Spleen (tissue), 11 donors: ENCODE data around the gene CTDP1. TPM values are rescaled to one million over a fixed set of nuclear protein-coding genes. Genes with fewer than 3 reads are reported as not detected.

Source experiments
- DNase-seq: peaks from one replicate; pipeline ENCODE4 v3.0.0-alpha.2; 2020
- H3K27ac ChIP-seq, 8 donors: fragments of 200-600 bp; sonication (generic) in 7 of 8; 1 replicate in 4 of 8; 2 replicates in 4 of 8; pipeline versions ENCODE4 v1.5.0 to v1.8.0; 2016 to 2021; ENCODE audit warnings: inconsistent platforms in 4 of 8, mild to moderate bottlenecking in 4 of 8, moderate library complexity in 1 of 8
- H3K27me3 ChIP-seq, 7 donors: fragments of 200-600 bp; sonication (generic) in 6 of 7; replicated peaks in 1 of 7; 1 replicate in 4 of 7; 2 replicates in 3 of 7; pipeline versions ENCODE4 v1.5.0 to v1.8.0; 2016 to 2021; ENCODE audit warnings: inconsistent platforms in 3 of 7, mild to moderate bottlenecking in 1 of 7
- H3K36me3 ChIP-seq, 6 donors: fragments of 200-600 bp; sonication (generic) in 5 of 6; 1 replicate in 4 of 6; 2 replicates in 2 of 6; pipeline versions ENCODE4 v1.5.0 to v1.8.0; 2016 to 2021; ENCODE audit warnings: inconsistent platforms in 2 of 6
- H3K4me1 ChIP-seq, 6 donors: fragments of 200-600 bp; sonication (generic) in 5 of 6; 1 replicate in 3 of 6; 2 replicates in 3 of 6; pipeline versions ENCODE4 v1.5.0 to v1.8.0; 2016 to 2021; ENCODE audit warnings: inconsistent platforms in 3 of 6
- H3K4me3 ChIP-seq, 8 donors: fragments of 200-600 bp; sonication (generic) in 7 of 8; 1 replicate in 4 of 8; 2 replicates in 4 of 8; pipeline versions ENCODE4 v1.5.0 to v1.8.0; 2016 to 2021; ENCODE audit warnings: inconsistent platforms in 4 of 8, mild to moderate bottlenecking in 4 of 8, moderate library complexity in 2 of 8
- H3K9me3 ChIP-seq, 8 donors: fragments of 200-600 bp; sonication (generic) in 7 of 8; 1 replicate in 4 of 8; 2 replicates in 4 of 8; pipeline versions ENCODE4 v1.5.0 to v1.8.0; 2016 to 2021; ENCODE audit warnings: inconsistent platforms in 4 of 8
- POLR2A ChIP-seq, 3 donors: fragments of 450-650 bp; IDR thresholded peaks; one replicate each; pipeline ENCODE4 v1.5.1; 2017; ENCODE audit warnings: antibody characterized with exemption in 3 of 3, mild to moderate bottlenecking in 1 of 3
- POLR2AphosphoS5 ChIP-seq, 3 donors: sonication (generic); formaldehyde crosslinking; IDR thresholded peaks; one replicate each; pipeline ENCODE4 v1.5.1; 2017; ENCODE audit warnings: antibody characterized with exemption in 3 of 3
- whole genome bisulfite sequencing, 5 donors: extraction: QIAGEN DNeasy Blood & Tissue Kit in 3 of 5; methylation state at CpG; one replicate each; pipeline versions ENCODE4 v1.1.5 to v1.1.7; 2013 to 2018; 5-methylcytosine and 5-hydroxymethylcytosine counted together
- intact Hi-C: fragments of 100-400 bp; cut with DNase I; formaldehyde crosslinking; loops from one replicate; pipeline ENCODE4 v1.15.0; 2023; ENCODE audit warnings: low total_unique reads
- polyA plus RNA-seq, 3 donors: library from polyadenylated mRNA; stranded (reverse); fragments of 200-250 nt; gene quantifications; one replicate each; pipeline ENCODE4 v1.2.1, GENCODE V29; 2013
- total RNA-seq, 7 donors: library from RNA; depleted of rRNA in 3 of 7; stranded (reverse); fragments of >200 nt in 3 of 7; fragmentation: NEBNext Ultra II Directional in 4 of 7; extraction: Animal tissue kit (Norgen Biotek cat#: 25700) in 4 of 7; gene quantifications; one replicate each; pipeline versions ENCODE4 v1.1.0 to v1.2.1, GENCODE V29; 2016 to 2021
- TF ChIP-seq, protein P1 (sequence below), 11 experiments: fragments of 200-600 bp in 7 of 11; fragments of 450-650 bp in 4 of 11; sonication (generic) in 4 of 11; IDR thresholded peaks in 8 of 11; conservative IDR thresholded peaks in 3 of 11; 1 replicate in 7 of 11; 2 replicates in 4 of 11; pipeline versions ENCODE4 v1.4.0 to v1.8.0; 2016 to 2021; ENCODE audit warnings: antibody characterized with exemption in 11 of 11, inconsistent platforms in 4 of 11, mild to moderate bottlenecking in 1 of 11
- donor health status: healthy with polysubstance abuse.
- donor health status: DM: no; HTN: no; CAD: no; lungs with moderate emphysema.
- donor health status: DM: no; HTN: no; CAD: no.
- donor health status: Bipolar disorder and iron deficiency.
- donor health status: healthy.
- donor health status: DM: no; HTN: no; CAD: no.
- donor health status: DM: yes; HTN: yes; CAD: no.

CTDP1 gene
- total and polyA plus RNA-seq, 10 donors, result 13.6 to 54.6 (median 28.6) TPM

DNA sequence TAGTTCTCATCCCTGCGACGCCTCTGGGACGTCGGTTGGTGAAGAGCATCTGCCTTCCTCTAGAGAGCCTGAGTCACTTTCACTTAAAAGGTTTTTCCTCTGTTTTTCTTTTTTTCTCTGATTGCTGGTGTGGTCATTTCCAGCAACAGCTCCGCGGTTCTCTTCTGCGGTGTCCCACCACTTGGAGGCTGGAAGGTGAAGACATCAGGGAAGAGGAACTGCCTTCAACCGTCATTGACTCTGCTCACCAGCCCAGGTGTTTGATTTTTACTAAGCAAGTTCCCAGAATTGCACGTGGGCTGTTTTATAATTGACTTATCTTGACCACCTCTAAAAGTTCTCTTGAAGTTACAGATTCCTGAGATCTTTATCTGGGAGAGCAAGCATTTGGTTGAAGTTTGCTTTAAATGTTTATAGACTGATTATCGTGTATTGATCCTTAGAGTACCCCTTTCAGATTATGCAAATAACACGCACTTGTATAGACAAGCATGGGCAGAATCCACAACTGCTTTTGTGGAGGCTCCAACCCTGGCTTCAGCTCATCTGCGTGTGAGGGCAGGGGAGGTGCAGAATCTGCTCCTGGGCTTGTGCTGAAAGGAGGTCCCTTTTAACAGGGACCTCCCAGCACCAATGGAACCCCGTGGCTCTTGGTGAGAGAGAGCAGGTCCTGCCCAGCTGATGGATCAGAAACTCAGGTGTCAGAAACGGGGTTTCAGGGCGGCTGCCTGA is 3.5 kb downstream of the CTDP1 start:
- 46 to 71% (median 54%) methylated on average over 13 to 15 of the region's 15 CpGs for WGBS, 5 donors
- DNase-seq, result no peak
- Histone ChIP-seq H3K27ac (peak overlapping the region in 7 of 8 donors; percentile 55 to 100 (median 96)), H3K27me3 (no peaks in the 10 kb centered on the region), H3K4me3 (peak overlapping the region in 1 of 8 donors; percentile 100), H3K4me1 (peaks cover 28 to 80% (median 60%) of the 10 kb centered on the region in 6 donors), H3K36me3 (peaks cover 0 to 40% (median 2%) of the 10 kb centered on the region in 6 donors), H3K9me3 (no peaks in the 10 kb centered on the region)
- intact Hi-C loops, result loop anchor here (10.0 kb wide), 1 partner anchor 262 kb away; no protein-coding TSS in a partner anchor
- TF ChIP-seq, protein P1, sequence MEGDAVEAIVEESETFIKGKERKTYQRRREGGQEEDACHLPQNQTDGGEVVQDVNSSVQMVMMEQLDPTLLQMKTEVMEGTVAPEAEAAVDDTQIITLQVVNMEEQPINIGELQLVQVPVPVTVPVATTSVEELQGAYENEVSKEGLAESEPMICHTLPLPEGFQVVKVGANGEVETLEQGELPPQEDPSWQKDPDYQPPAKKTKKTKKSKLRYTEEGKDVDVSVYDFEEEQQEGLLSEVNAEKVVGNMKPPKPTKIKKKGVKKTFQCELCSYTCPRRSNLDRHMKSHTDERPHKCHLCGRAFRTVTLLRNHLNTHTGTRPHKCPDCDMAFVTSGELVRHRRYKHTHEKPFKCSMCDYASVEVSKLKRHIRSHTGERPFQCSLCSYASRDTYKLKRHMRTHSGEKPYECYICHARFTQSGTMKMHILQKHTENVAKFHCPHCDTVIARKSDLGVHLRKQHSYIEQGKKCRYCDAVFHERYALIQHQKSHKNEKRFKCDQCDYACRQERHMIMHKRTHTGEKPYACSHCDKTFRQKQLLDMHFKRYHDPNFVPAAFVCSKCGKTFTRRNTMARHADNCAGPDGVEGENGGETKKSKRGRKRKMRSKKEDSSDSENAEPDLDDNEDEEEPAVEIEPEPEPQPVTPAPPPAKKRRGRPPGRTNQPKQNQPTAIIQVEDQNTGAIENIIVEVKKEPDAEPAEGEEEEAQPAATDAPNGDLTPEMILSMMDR (IDR thresholded peaks at IDR 0.05 in 8 of 11, conservative IDR thresholded peaks at IDR 0.05 in 3 of 11), result no peak
- TF ChIP-seq POLR2A (IDR thresholded peaks at IDR 0.05) (no peak), POLR2AphosphoS5 (IDR thresholded peaks at IDR 0.05) (no peak)

DNA sequence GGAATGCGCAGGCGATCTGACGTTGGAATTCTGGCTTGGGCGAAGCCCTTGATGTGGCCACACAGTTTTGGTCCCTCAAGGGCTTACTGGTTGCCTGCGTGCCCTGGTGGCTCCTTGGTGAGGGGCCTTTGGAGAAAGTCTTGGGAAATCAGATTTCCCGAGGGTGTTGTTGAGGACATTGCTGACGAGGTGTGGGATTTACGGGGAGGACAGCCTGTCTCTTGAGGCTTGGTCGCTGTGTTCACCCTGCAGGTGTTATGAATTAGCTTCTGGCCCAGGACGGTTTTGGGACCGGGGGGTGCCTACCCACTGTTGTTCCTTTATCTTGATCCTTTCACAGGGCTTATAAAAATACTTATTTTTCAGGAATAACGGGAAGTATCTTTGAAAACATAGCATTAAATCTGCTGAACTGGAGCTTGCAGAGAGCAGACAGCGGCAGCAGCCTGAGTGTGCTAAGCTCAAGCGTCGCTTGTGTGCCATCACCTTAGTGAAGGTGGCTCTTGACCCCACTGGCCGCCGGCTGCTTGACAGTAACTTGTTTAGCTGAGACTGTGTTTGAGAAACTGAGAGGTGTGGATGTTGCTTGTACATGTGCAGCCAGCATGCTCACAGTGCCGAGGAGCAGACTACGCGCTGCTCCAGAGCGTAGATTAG is 4.2 kb downstream of the CTDP1 start:
- Histone ChIP-seq H3K36me3 (peaks cover 0 to 41% (median 2%) of the 10 kb centered on the region in 6 donors), H3K9me3 (no peaks in the 10 kb centered on the region), H3K4me1 (peaks cover 24 to 80% (median 55%) of the 10 kb centered on the region in 6 donors), H3K4me3 (no peak overlapping the region), H3K27me3 (no peaks in the 10 kb centered on the region), H3K27ac (peak overlapping the region in 4 of 8 donors; percentile 31 to 99 (median 70))
- intact Hi-C loops, result loop anchor here (10.0 kb wide), 1 partner anchor 261 kb away; no protein-coding TSS in a partner anchor
- WGBS, 5 donors, result 82 to 89% (median 84%) methylated on average over 19 to 21 of the region's 21 CpGs
- DNase-seq, result peak; percentile 78
- TF ChIP-seq, protein P1 (IDR thresholded peaks at IDR 0.05 in 8 of 11, conservative IDR thresholded peaks at IDR 0.05 in 3 of 11), result no peak
- TF ChIP-seq POLR2A (IDR thresholded peaks at IDR 0.05) (no peak), POLR2AphosphoS5 (IDR thresholded peaks at IDR 0.05) (no peak)

DNA sequence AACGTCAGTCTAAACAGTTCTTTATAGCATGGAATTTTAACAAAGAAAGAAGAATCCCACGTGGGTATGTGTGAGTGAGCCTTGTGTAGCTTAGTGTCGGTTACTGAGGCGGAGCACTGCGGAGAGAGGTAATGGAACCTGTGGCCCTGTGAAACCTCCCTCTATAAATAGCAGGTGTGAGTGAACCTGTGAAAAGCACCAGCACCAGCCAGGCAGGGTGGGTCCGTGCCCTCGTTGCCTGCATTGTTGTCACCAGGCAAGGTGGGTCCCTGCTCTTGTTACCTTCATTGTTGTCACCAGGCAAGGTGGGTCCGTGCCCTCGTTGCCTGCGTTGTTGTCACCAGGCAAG is 4.7 kb downstream of the CTDP1 start:
- DNase-seq, result peak; percentile 79
- 58 to 77% (median 70%) methylated on average over 9 to 10 of the region's 10 CpGs for WGBS, 5 donors
- intact Hi-C loops, result loop anchor here (10.0 kb wide), 1 partner anchor 261 kb away; no protein-coding TSS in a partner anchor
- H3K36me3 ChIP-seq, result peaks cover 0 to 41% (median 2%) of the 10 kb centered on the region in 6 donors
- H3K27me3 ChIP-seq, result no peaks in the 10 kb centered on the region
- no peaks in the 10 kb centered on the region for H3K9me3 ChIP-seq
- H3K27ac ChIP-seq, result peak overlapping the region in 4 of 8 donors; percentile 31 to 99 (median 70)
- H3K4me3 ChIP-seq, result no peak overlapping the region
- H3K4me1 ChIP-seq, result peaks cover 24 to 83% (median 54%) of the 10 kb centered on the region in 6 donors
- no peak for TF ChIP-seq POLR2AphosphoS5 (IDR thresholded peaks at IDR 0.05)
- no peak for TF ChIP-seq POLR2A (IDR thresholded peaks at IDR 0.05)
- TF ChIP-seq, protein P1 (IDR thresholded peaks at IDR 0.05 in 8 of 11, conservative IDR thresholded peaks at IDR 0.05 in 3 of 11), result no peak

DNA sequence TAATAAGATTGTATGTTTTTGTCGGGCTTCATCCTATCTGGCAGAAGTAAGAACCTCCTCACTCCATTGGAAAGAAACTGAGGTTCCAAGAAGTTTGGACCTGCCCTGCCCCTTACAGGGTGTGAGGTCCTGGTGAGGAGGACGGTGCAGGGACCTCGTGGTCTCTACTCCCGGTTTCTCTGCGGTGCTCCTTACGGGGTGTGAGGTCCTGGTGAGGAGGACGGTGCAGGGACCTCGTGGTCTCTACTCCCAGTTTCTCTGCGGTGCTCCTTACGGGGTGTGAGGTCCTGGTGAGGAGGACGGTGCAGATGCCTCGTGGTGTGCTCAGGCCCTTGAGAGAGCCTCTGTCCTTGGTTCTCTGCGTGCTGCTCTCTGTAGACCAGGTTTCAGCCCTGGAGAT is 5.2 kb downstream of the CTDP1 start:
- H3K4me1 ChIP-seq, result peaks cover 24 to 89% (median 54%) of the 10 kb centered on the region in 6 donors
- intact Hi-C loops, result loop anchor here (10.0 kb wide), 1 partner anchor 260 kb away; no protein-coding TSS in a partner anchor
- TF ChIP-seq POLR2AphosphoS5 (IDR thresholded peaks at IDR 0.05) (no peak), POLR2A (IDR thresholded peaks at IDR 0.05) (no peak)
- TF ChIP-seq, protein P1 (IDR thresholded peaks at IDR 0.05 in 8 of 11, conservative IDR thresholded peaks at IDR 0.05 in 3 of 11), result no peak
- peak; percentile 75 for DNase-seq
- peak overlapping the region in 3 of 8 donors; percentile 45 to 99 (median 96) for H3K27ac ChIP-seq
- 63 to 77% (median 68%) methylated on average over 13 of the region's 13 CpGs for WGBS, 5 donors
- no peaks in the 10 kb centered on the region for H3K9me3 ChIP-seq
- no peak overlapping the region for H3K4me3 ChIP-seq
- H3K36me3 ChIP-seq, result peaks cover 0 to 41% (median 2%) of the 10 kb centered on the region in 6 donors
- H3K27me3 ChIP-seq, result no peaks in the 10 kb centered on the region
